ENCODE data around the gene HSD17B14. TPM values are rescaled to one million over a fixed set of nuclear protein-coding genes. Genes with fewer than 3 reads are reported as not detected.
A peak's percentile ranks its signal among the peaks of the same experiment; 100 is the strongest.

HSD17B14 gene
- total RNA-seq (2016; rRNA removed; fragmentation: Illumina TruSeq; extraction: Trizol) (0.53 and 0.58 TPM in 2 replicates), polyA plus RNA-seq (2011; rRNA removed) (1.2 and 1.8 TPM in 2 replicates), polyA minus RNA-seq (2011; rRNA and poly(A)+ RNA removed; ENCODE audit: low replicate concordance) (0.33 and 0.62 TPM in 2 replicates), Bru-seq, nascent RNA (percentile 30 among the genes with signal in this experiment), BruChase-seq, experiment 1, labeled RNA remaining after a 6-hour chase (percentile 24 among the genes with signal in this experiment), BruChase-seq, experiment 2, labeled RNA remaining after a 2-hour chase (percentile 30 among the genes with signal in this experiment)
- 0.44 TPM in 1 of 2 replicates, not detected in the other for total RNA-seq (2016; cell fraction: cytosol; rRNA removed; fragmentation: Illumina TruSeq; extraction: Trizol; ENCODE audit: low read depth)
- total RNA-seq (2016; cell fraction: insoluble cytoplasmic fraction; rRNA removed; fragmentation: Illumina TruSeq; extraction: Trizol) = 0.64 and 0.97 TPM in 2 replicates
- 0.34 and 0.49 TPM in 2 replicates for total RNA-seq (2016; cell fraction: membrane; rRNA removed; fragmentation: Illumina TruSeq; extraction: Trizol)
- not detected in 2 replicates for total RNA-seq (2016; cell fraction: nucleus; rRNA removed; fragmentation: Illumina TruSeq; extraction: Trizol)
- 1.4 and 1.5 TPM in 2 replicates for polyA plus RNA-seq (2011; cell fraction: cytosol; rRNA removed)
- polyA plus RNA-seq (2011; cell fraction: nucleus; rRNA removed) = 3.6 and 4.3 TPM in 2 replicates
- 0.72 and 0.89 TPM in 2 replicates for polyA plus RNA-seq (2012)
- 0.35 and 0.58 TPM in 2 replicates for polyA plus RNA-seq (2016; cell fraction: cytosol; fragmentation: Illumina TruSeq; extraction: Trizol; ENCODE audit: low read depth)
- polyA plus RNA-seq (2016; cell fraction: insoluble cytoplasmic fraction; fragmentation: Illumina TruSeq; extraction: Trizol; ENCODE audit: low read depth) = 1.1 TPM in 2 replicates
- 0.64 and 0.69 TPM in 2 replicates for polyA plus RNA-seq (2016; cell fraction: membrane; fragmentation: Illumina TruSeq; extraction: Trizol; ENCODE audit: low read depth)
- 0.97 and 0.98 TPM in 2 replicates for polyA plus RNA-seq (2016; cell fraction: nucleus; fragmentation: Illumina TruSeq; extraction: Trizol; ENCODE audit: insufficient read depth, low read depth)
- polyA minus RNA-seq (2011; cell fraction: cytosol; rRNA and poly(A)+ RNA removed) = not detected in 2 replicates
- 0.77 and 2.0 TPM in 2 replicates for polyA minus RNA-seq (2011; cell fraction: nucleus; rRNA and poly(A)+ RNA removed)
- long read RNA-seq, experiment 1, partial matches to known transcripts = 0 of 2 reads
- long read RNA-seq, experiment 1, other reads (novel, unspliced or antisense) = 0 of 2 reads
- long read RNA-seq, experiment 2, partial matches to known transcripts = 0 of 1 reads
- long read RNA-seq, experiment 2, other reads (novel, unspliced or antisense) = 1 of 1 reads

- FAIRE-seq (no peak), DNase-seq (ENCODE audit: low spot score) (no peak), ATAC-seq (peak; percentile 63)
- CTCF ChIA-PET (ENCODE audit: low intra/inter-chr PET ratio, low total read pairs) = interaction anchor here (1.2 to 1.9 kb wide), 3 partner anchors 41 to 48 kb away, joined by 5 to 27 read pairs (median 7); no protein-coding TSS in a partner anchor
- Histone ChIP-seq H3K9me3 (ENCODE audit: low read length) (no peaks in the 10 kb centered on the region), H3K79me2 (ENCODE audit: insufficient read depth, low read length) (no peaks in the 10 kb centered on the region), H4K20me1 (ENCODE audit: insufficient read depth, low read length) (no peaks in the 10 kb centered on the region), H3K27ac (ENCODE audit: extremely low read length, insufficient read depth, low read length) (peak within 1 kb of the TSS; percentile 25), H3K4me3 (replicated peaks in 1 of 3; ENCODE audit: insufficient read depth in 1 of 3, low read depth in 2 of 3, low read length in 3 of 3) (peak within 1 kb of the TSS; percentile 39 to 64 (median 50); a peak in 5 of 6 replicates), H3K9ac (ENCODE audit: insufficient read depth, low read depth, low read length) (peak within 1 kb of the TSS; percentile 27; the same call in 1 of the 2 replicates), H2AFZ (ENCODE audit: low read length) (peak within 1 kb of the TSS; percentile 80), H3K36me3 (replicated peaks in 1 of 2; ENCODE audit: control insufficient read depth in 1 of 2, insufficient read depth in 2 of 2, low read length in 2 of 2) (peaks cover 0 to 2% of the 10 kb centered on the region in 2 experiments; a peak in 1 of 5 replicates), H3K27me3 (ENCODE audit: control insufficient read depth in 1 of 2, insufficient read depth in 2 of 2, low read length in 2 of 2) (no peaks in the 10 kb centered on the region), H3K4me1 (ENCODE audit: insufficient read depth, low read length) (peaks cover 19% of the 10 kb centered on the region), H3K4me2 (ENCODE audit: low read depth, low read length) (peak within 1 kb of the TSS; percentile 85)
- POLR2A ChIA-PET = interaction anchor here (1.1 kb wide), 1 partner anchor 29 kb away, joined by 6 read pairs; no protein-coding TSS in a partner anchor
- intact Hi-C loops (cut with micrococcal nuclease; ENCODE audit: unreplicated experiment) (no loop called here), in situ Hi-C loops (cut with HindIII; ENCODE audit: extremely low pct_ligation_motif_present, low pct_unique_long_range_greater_than_20kb) (loop anchor here (5.0 to 10.0 kb wide), 2 partner anchors 39 to 162 kb away; partner anchors contain the start of gene NTN5)
- WGBS (ENCODE audit: low lambda C conversion rate) = 50% methylated on average over 32 of the region's 35 CpGs
- no TSS peak for BruUV-seq (replicated peaks)
- TF ChIP-seq CHD4 (IDR thresholded peaks at IDR 0.05; ENCODE audit: borderline replicate concordance, low read length) (0 out of 2 replicates have a peak, but pooled peaks have one; percentile 32), ZSCAN22 (CRISPR knock-in tag; IDR thresholded peaks at IDR 0.05) (peak; percentile 99), CAMTA2 (CRISPR knock-in tag; IDR thresholded peaks at IDR 0.05; ENCODE audit: borderline replicate concordance) (no peak), ZNF251 (CRISPR knock-in tag; IDR thresholded peaks at IDR 0.05) (no peak), NRL (CRISPR knock-in tag; IDR thresholded peaks at IDR 0.05; ENCODE audit: borderline replicate concordance) (0 out of 2 replicates have a peak, but pooled peaks have one; percentile 2), ZNF777 (CRISPR knock-in tag; IDR thresholded peaks at IDR 0.05) (peak; percentile 75)
- TF ChIP-seq, protein P1, sequence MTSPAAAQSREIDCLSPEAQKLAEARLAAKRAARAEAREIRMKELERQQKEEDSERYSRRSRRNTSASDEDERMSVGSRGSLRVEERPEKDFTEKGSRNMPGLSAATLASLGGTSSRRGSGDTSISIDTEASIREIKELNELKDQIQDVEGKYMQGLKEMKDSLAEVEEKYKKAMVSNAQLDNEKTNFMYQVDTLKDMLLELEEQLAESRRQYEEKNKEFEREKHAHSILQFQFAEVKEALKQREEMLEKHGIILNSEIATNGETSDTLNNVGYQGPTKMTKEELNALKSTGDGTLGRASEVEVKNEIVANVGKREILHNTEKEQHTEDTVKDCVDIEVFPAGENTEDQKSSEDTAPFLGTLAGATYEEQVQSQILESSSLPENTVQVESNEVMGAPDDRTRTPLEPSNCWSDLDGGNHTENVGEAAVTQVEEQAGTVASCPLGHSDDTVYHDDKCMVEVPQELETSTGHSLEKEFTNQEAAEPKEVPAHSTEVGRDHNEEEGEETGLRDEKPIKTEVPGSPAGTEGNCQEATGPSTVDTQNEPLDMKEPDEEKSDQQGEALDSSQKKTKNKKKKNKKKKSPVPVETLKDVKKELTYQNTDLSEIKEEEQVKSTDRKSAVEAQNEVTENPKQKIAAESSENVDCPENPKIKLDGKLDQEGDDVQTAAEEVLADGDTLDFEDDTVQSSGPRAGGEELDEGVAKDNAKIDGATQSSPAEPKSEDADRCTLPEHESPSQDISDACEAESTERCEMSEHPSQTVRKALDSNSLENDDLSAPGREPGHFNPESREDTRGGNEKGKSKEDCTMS (CRISPR knock-in tag; conservative IDR thresholded peaks at IDR 0.05) = no peak
- TF ChIP-seq, protein P2, sequence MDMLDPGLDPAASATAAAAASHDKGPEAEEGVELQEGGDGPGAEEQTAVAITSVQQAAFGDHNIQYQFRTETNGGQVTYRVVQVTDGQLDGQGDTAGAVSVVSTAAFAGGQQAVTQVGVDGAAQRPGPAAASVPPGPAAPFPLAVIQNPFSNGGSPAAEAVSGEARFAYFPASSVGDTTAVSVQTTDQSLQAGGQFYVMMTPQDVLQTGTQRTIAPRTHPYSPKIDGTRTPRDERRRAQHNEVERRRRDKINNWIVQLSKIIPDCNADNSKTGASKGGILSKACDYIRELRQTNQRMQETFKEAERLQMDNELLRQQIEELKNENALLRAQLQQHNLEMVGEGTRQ (IDR thresholded peaks at IDR 0.05; ENCODE audit: low read depth, low read length) = no peak
- TF ChIP-seq, protein P2 (CRISPR knock-in tag; IDR thresholded peaks at IDR 0.05; ENCODE audit: borderline replicate concordance) = 0 out of 2 replicates have a peak, but pooled peaks have one; percentile 35
Measured at GRCh38 chr19:48836089-48837017, at the start of gene HSD17B14. Gene HSD17B14 (minus strand): TSS chr19:48836491. CDS start chr19:48836411, 80 bp downstream.

Data from HepG2 (cell line).